NCI-H2081 treated with DMSO at 0.1 percent for 48 hours (cell line): ENCODE data around the gene CATSPERZ.

Experiments used
- DNase-seq: peaks from one replicate; lab custom pipeline; 2025; lab: John Stamatoyannopoulos, UW

CATSPERZ gene

GRCh38 chr11:64264371-64264852 lies 35.7 kb upstream of the CATSPERZ start:
- DNase-seq, result no peak

GRCh38 chr11:64265176-64266160 lies 34.7 kb upstream of the CATSPERZ start:
- DNase-seq, result no peak

- no peak for DNase-seq
These were observed 33.8 kb upstream of the CATSPERZ start for GRCh38 chr11:64266339-64266738.

- DNase-seq, result no peak
These were observed 32.8 kb upstream of the CATSPERZ start for GRCh38 chr11:64267207-64267945.

GRCh38 chr11:64268025-64268892 lies 31.9 kb upstream of the CATSPERZ start:
- DNase-seq, result no peak

- no peak for DNase-seq
These were observed 31.1 kb upstream of the CATSPERZ start for GRCh38 chr11:64268893-64269539.

- peak; percentile 94 for DNase-seq
These were observed 30.5 kb upstream of the CATSPERZ start for GRCh38 chr11:64269540-64270220.

GRCh38 chr11:64275031-64275800 lies 24.9 kb upstream of the CATSPERZ start:
- DNase-seq, result no peak

- no peak for DNase-seq
These were observed 24.3 kb upstream of the CATSPERZ start for GRCh38 chr11:64275841-64276240.

GRCh38 chr11:64276653-64277431 lies 23.3 kb upstream of the CATSPERZ start:
- DNase-seq, result no peak

- DNase-seq, result no peak
These were observed 21.5 kb upstream of the CATSPERZ start for GRCh38 chr11:64278576-64279190.

- DNase-seq, result no peak
These were observed 18.0 kb upstream of the CATSPERZ start for GRCh38 chr11:64281957-64282770.

- no peak for DNase-seq
These were observed 17.1 kb upstream of the CATSPERZ start for GRCh38 chr11:64283092-64283491.

- DNase-seq, result peak; percentile 61
These were observed 15.9 kb upstream of the CATSPERZ start, which contains the start of gene BAD for GRCh38 chr11:64284048-64284961. Gene BAD, minus strand, starts transcription at chr11:64284665. Its CDS starts 297 bp downstream, at chr11:64284368.

GRCh38 chr11:64284962-64285884 lies 14.9 kb upstream of the CATSPERZ start, which contains the start of gene GPR137:
Gene GPR137, plus strand, starts transcription at chr11:64285848. Its CDS starts 677 bp downstream, at chr11:64286525.
- DNase-seq, result no peak
